ENCODE results near the gene ELP4. TPM values are rescaled to one million over a fixed set of nuclear protein-coding genes. Genes with fewer than 3 reads are reported as not detected.

Gene ELP4
- total and polyA plus RNA-seq, 9 of the 15 experiments (the other 6 are each of a cell fraction or from before 2014, with no cell fraction given): 24.1 to 60.3 (median 38.7) TPM

DNA sequence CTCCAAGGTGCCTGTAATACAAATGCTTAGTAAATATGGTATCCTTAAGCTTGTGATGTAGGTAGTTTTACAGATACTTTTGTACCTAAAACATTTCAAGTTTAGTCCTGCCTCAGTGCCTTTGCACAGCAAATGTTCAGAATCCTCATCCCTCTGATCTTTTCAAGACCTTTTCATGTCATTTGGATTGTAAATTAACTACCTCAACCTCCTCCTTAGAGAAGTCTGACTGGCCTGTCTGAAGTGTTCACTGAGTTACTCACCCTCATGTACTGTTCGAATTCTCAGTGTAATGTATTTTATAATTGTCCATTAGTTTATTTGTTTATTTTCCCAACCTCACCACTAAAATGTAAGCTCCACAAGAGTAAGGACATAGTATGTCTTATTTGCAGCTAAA lies 147.5 kb downstream of the ELP4 start:
- Histone ChIP-seq H3K27me3 (ENCODE audit: control insufficient read depth in 2 of 2, insufficient read depth in 2 of 2, low read length in 2 of 2) (no peaks in the 10 kb centered on the region), H3K4me2 (ENCODE audit: insufficient read depth, low read length) (no peak overlapping the region), H3K36me3 (ENCODE audit: control insufficient read depth, insufficient read depth, low read length) (no peaks in the 10 kb centered on the region), H3K9ac (ENCODE audit: insufficient read depth in 1 of 2, low read depth in 2 of 2, low read length in 2 of 2) (no peak overlapping the region), H3K9me3 (replicated peaks; ENCODE audit: control insufficient read depth, insufficient read depth, low read depth, low read length) (no peaks in the 10 kb centered on the region), H3K9me1 (ENCODE audit: control insufficient read depth, insufficient read depth, low read length) (no peaks in the 10 kb centered on the region), H3K4me1 (replicated peaks in 1 of 2; ENCODE audit: control insufficient read depth in 2 of 2, insufficient read depth in 2 of 2, low read length in 2 of 2) (no peaks in the 10 kb centered on the region), H4K20me1 (replicated peaks; ENCODE audit: control insufficient read depth, insufficient read depth, low read length) (no peaks in the 10 kb centered on the region), H2AFZ (ENCODE audit: low read depth, low read length) (no peak overlapping the region), H3K27ac (ENCODE audit: extremely low read depth, low read depth, low read length) (no peak overlapping the region), H3K4me3 (no peak overlapping the region), H3K79me2 (ENCODE audit: control insufficient read depth, insufficient read depth, low read length) (no peaks in the 10 kb centered on the region)
- BruUV-seq (replicated peaks): no TSS peak
- CTCF ChIA-PET (ENCODE audit: low intra/inter-chr PET ratio): no interaction called here
- POLR2A ChIA-PET: no interaction called here
- DNase-seq (ENCODE audit: extremely low read depth in 1 of 4, low spot score in 3 of 4): no peak
- ATAC-seq: no peak
- TF ChIP-seq RBM25 (IDR thresholded peaks at IDR 0.05; ENCODE audit: low read depth, low read length, severe bottlenecking) (peak; percentile 39), PYGO2 (tag; IDR thresholded peaks at IDR 0.05) (no peak)
- peak; percentile 32 for FAIRE-seq
- WGBS (ENCODE audit: insufficient coverage, low coverage, missing lambda C conversion rate): 71% methylated on average over 1 of the region's 1 CpG
- in situ Hi-C loops (cut with MboI): no loop called here
- intact Hi-C loops (cut with micrococcal nuclease): no loop called here

DNA sequence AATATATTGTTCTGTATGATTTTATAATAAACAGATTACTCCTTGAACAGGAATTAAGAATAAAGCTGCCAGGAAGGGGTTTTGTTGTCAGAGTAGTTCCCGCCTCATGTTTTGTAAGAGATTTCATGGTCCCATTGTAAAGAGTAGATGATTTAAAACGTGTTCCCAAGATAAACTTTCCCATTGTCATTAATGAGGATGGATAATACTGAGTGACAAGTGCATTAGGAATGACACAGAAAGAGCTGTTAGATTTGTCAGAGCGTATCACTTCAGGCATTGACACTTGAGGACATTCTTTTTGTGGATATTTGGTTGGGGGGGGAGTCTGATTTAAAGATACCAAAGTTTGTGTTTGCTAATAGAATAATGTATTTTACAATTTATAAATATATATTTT lies 154.6 kb downstream of the ELP4 start:
- H3K9me1 ChIP-seq (ENCODE audit: control insufficient read depth, insufficient read depth, low read length): no peaks in the 10 kb centered on the region
- CTCF ChIA-PET (ENCODE audit: low intra/inter-chr PET ratio): no interaction called here
- no TSS peak for BruUV-seq (replicated peaks)
- POLR2A ChIA-PET: no interaction called here
- H3K79me2 ChIP-seq (ENCODE audit: control insufficient read depth, insufficient read depth, low read length): no peaks in the 10 kb centered on the region
- no peak overlapping the region for H3K4me2 ChIP-seq (ENCODE audit: insufficient read depth, low read length)
- H4K20me1 ChIP-seq (replicated peaks; ENCODE audit: control insufficient read depth, insufficient read depth, low read length): no peaks in the 10 kb centered on the region
- DNase-seq (ENCODE audit: extremely low read depth in 1 of 4, low spot score in 3 of 4) (no peak), FAIRE-seq (no peak), ATAC-seq (no peak)
- intact Hi-C loops (cut with micrococcal nuclease): no loop called here
- no peak overlapping the region for H3K27ac ChIP-seq (ENCODE audit: extremely low read depth, low read depth, low read length)
- no peak overlapping the region for H3K9ac ChIP-seq (ENCODE audit: insufficient read depth in 1 of 2, low read depth in 2 of 2, low read length in 2 of 2)
- no peak overlapping the region for H3K4me3 ChIP-seq
- H2AFZ ChIP-seq (ENCODE audit: low read depth, low read length): no peak overlapping the region
- in situ Hi-C loops (cut with MboI): no loop called here
- no peaks in the 10 kb centered on the region for H3K36me3 ChIP-seq (ENCODE audit: control insufficient read depth, insufficient read depth, low read length)
- H3K9me3 ChIP-seq (replicated peaks; ENCODE audit: control insufficient read depth, insufficient read depth, low read depth, low read length): no peaks in the 10 kb centered on the region
- 65% methylated on average over 3 of the region's 3 CpGs for WGBS (ENCODE audit: insufficient coverage, low coverage, missing lambda C conversion rate)
- H3K27me3 ChIP-seq (ENCODE audit: control insufficient read depth in 2 of 2, insufficient read depth in 2 of 2, low read length in 2 of 2): no peaks in the 10 kb centered on the region
- TF ChIP-seq MEIS2 (IDR thresholded peaks at IDR 0.05; ENCODE audit: partially characterized antibody) (no peak), SUPT5H (IDR thresholded peaks at IDR 0.05) (no peak), MAZ (CRISPR knock-in tag; conservative IDR thresholded peaks at IDR 0.05 in 1 of 2, IDR thresholded peaks at IDR 0.05 in 1 of 2) (no peak), GABPA (tag; conservative IDR thresholded peaks at IDR 0.05; ENCODE audit: low read depth) (no peak)
- TF ChIP-seq, protein P1, sequence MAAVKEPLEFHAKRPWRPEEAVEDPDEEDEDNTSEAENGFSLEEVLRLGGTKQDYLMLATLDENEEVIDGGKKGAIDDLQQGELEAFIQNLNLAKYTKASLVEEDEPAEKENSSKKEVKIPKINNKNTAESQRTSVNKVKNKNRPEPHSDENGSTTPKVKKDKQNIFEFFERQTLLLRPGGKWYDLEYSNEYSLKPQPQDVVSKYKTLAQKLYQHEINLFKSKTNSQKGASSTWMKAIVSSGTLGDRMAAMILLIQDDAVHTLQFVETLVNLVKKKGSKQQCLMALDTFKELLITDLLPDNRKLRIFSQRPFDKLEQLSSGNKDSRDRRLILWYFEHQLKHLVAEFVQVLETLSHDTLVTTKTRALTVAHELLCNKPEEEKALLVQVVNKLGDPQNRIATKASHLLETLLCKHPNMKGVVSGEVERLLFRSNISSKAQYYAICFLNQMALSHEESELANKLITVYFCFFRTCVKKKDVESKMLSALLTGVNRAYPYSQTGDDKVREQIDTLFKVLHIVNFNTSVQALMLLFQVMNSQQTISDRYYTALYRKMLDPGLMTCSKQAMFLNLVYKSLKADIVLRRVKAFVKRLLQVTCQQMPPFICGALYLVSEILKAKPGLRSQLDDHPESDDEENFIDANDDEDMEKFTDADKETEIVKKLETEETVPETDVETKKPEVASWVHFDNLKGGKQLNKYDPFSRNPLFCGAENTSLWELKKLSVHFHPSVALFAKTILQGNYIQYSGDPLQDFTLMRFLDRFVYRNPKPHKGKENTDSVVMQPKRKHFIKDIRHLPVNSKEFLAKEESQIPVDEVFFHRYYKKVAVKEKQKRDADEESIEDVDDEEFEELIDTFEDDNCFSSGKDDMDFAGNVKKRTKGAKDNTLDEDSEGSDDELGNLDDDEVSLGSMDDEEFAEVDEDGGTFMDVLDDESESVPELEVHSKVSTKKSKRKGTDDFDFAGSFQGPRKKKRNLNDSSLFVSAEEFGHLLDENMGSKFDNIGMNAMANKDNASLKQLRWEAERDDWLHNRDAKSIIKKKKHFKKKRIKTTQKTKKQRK (IDR thresholded peaks at IDR 0.05; ENCODE audit: borderline replicate concordance, low read depth, low read length): no peak
- TF ChIP-seq, protein P2, sequence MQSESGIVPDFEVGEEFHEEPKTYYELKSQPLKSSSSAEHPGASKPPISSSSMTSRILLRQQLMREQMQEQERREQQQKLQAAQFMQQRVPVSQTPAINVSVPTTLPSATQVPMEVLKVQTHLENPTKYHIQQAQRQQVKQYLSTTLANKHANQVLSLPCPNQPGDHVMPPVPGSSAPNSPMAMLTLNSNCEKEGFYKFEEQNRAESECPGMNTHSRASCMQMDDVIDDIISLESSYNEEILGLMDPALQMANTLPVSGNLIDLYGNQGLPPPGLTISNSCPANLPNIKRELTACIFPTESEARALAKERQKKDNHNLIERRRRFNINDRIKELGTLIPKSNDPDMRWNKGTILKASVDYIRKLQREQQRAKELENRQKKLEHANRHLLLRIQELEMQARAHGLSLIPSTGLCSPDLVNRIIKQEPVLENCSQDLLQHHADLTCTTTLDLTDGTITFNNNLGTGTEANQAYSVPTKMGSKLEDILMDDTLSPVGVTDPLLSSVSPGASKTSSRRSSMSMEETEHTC (IDR thresholded peaks at IDR 0.05): no peak
- H3K4me1 ChIP-seq (replicated peaks in 1 of 2; ENCODE audit: control insufficient read depth in 2 of 2, insufficient read depth in 2 of 2, low read length in 2 of 2): no peaks in the 10 kb centered on the region

Data from K562 (cell line).